CD4-positive, alpha-beta T cell treated with Interleukin-4 for 4 hours (primary cell): ENCODE data around the gene SRPRA.

ENCODE experiments used
- DNase-seq: peaks from one replicate; pipeline ENCODE4 v3.0.0-alpha.2; 2020

Gene SRPRA

DNA sequence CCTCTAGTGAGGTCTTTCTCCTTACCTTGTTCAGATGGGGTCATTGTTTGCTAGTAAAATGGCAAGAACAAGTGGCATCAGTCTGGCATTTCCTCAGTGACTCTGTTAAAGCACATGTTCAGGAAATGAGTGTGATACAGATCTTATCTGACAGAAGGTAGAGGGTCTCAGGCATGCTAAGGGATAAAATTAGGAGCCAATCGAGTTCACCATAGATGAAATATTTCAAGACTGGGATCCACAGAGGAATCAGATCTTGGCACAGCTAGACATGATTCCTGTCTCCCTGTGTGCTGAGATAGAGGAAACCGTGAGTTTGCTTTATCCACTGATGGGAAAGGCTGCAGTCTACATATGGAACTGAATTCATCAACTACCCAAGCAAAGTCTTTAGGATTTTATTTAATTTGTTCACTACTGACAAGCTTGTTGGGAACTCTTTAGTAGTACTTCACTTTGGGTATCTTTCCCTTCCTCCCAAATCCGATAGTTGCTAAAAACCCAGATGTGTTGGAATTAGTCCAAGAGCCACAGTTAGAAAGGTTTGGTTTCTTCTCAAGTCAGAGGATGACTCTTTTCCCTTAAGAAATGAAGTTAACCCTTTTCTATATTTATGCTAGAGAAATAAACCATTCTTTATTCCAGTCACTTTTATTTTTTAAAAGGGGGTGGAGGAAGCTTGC lies 38.7 kb downstream of the SRPRA start:
- no peak for DNase-seq

DNA sequence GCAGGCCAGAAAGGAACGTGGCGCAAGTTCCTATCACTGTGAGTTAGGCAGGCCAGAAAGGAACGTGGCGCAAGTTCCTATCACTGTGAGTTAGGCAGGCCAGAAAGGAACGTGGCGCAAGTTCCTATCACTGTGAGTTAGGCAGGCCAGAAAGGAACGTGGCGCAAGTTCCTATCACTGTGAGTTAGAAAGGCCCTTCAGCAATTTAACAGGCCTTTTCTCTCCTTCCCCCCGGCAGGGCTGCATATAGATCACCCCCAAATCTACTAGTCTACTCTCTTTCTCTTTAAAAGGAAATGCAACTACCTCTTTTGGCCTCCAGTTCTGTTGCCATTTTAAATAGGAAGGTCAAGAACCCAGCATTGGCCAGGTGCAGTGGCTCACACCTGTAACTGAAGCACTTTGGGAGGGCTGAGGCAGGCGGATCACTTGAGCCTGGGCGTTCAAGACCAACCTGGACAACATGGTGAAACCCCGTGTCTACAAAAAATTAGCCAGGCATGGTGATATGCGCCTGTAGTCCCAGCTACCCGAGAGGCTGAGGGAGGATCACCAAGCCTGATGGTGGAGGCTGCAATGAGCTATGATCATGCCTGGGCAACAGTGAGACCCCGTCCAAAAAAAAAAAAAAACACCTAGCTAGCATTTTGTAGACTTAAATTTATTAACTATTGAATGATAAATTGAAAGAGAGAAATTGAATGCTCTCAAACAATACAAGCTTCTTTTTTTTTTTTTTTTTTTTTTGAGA lies 42.2 kb downstream of the SRPRA start:
- DNase-seq = no peak

DNA sequence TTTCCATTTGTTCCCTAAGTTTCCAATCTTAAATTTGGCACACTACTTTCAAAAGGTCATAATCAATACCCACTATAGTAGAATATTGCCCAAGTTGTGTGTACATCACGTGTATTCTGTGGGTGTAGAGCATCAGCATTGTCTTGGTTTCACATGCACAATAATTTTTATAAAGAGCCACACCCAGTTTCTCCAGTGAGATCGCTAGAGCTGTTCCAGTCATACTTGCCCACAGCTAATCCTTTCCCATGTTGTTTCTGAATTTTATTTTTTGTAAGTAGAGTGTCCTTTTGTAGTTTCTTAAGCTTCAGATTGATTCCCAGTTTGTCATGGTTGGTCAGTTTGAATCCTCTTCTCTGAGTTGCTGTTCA lies 43.4 kb downstream of the SRPRA start:
- no peak for DNase-seq

DNA sequence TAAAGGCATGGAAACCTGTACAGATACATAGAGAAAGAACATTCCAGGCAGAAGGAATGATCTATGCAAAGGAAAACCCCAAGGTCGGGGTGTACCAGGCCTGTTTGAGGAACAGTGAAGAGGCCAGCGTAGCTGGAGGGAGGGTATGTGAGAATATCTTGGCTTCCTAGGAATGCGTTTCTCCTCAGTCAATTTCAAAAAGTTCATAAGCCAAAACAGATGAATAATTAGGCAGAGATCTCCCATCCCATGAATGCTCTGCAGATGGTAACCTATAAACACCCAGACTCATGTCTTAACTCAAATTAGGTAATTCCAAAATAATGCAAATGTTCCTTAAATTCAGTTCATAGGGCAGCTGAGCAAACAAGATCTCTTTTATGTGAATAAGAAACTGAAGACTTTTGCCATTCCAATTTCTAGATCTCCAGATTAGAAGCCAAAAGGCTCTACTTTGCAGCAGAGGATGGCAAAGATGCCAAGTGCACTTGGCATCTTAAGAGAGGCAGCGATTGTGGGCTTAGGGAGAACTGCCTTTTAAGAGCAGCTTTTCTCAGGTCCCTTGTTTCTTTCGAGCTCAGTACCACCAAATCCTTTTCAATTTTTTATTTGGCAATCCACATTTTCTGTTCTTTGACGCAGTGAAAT lies 43.9 kb downstream of the SRPRA start:
- DNase-seq = no peak

DNA sequence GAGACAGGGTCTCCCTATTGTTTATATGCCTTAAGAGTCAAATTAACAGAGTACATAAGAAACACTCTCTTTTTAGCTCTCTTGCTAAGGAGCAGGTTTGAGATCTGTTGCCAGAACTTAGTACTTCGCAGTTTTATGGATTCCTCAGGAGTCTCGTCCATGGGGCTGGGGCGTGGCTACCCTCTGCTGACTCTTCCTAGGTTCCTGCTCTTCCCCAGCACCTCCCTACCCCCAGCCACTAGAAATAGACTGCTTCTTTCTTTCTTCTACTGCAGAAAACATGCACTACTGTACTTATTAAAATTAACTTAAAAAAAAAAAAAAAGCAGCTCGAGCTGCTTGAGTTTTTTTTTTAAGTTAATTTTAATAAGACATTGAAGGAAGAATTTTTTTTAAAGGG lies 49.1 kb downstream of the SRPRA start:
- DNase-seq = no peak

DNA sequence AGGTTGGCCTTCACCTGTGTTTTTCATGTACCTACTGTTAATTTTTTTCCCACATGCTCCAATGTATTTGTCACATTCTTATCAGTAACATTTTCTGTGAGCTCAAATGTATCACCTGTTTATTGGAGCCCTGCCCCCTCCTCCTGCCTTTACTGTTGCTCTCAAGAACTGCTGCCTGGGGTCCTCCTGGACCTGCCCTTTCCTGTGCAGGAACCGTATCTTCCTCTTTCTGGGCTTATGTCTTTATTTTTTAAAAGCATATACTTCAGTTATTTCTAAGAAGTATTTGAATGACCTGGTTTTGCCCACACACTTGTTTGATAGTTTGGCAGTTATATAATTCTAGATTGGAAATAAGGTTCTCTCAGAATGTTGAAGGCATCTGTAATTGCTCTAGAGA lies 51.2 kb downstream of the SRPRA start:
- no peak for DNase-seq

DNA sequence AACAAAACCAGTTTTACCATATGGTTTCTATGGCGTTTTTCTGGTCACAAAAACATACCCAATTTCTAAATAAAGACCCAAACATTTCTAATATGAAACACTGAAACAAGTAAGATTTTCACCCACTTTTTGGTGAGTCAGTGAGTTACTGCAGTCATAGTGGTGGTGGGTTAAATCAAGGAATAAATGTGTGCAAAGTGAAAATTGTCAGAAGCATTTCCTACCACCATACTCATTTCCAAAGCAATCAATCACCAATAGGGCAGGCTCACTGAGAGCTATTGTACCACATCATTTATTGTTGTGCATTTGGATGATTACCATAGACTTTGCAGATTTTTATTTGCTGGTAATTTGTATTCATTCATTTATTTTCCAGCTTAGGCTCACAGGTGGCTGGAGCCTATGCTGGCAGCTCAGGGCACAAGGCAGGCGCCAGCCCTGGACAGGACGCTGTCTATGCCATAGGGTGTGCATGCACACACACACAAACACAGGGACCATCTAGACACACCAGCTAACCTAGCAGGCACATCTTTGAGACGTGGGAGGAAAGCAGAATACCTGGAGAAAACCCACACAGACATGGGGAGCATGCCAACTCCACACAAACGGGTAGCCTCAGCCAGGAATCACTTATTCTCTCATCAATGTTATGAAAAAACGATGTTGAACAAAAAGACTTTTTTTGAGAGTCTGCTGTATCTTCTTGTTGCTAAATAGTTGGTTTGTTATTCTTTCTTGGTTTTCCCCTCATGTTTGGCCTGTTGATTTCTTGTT lies 52.0 kb downstream of the SRPRA start:
- DNase-seq = no peak

DNA sequence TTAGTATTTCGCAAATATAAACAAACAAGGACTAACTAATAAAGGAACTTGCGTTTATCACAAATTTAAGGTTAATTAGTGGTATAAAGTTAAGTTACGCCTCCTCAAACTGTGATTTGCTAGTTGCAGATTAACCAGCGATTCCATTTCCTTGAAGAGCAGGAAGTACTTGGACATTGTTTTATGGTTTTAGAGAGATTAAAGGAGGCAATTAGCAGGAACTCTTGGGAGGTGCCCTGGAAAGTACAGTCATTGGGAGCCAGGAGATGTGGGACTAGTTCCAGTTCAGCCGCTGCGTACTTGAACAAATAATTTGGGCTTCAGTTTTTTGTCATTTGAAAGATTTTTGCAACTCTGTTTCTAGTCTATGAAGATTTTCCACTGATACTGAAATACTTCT lies 53.9 kb downstream of the SRPRA start:
- DNase-seq = no peak

DNA sequence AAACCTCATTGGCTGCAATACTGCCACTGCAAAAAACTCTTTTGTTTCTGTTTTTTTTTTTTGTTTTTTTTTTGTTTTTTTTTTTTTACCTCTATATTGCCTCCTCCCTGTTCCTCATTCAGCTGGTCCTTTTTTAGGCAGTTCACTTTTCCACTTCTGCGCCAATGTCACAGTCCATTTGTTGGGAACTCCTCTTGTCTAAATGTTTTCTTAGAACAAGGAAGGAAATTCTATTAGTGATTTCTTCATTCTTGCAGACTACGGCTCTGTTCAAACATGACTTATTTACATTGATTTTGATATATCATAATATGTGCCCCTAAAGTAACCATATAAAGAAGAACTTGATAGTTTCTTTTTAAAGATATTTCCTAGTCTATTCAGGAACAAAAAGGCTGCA lies 54.3 kb downstream of the SRPRA start:
- DNase-seq = no peak
